A549 (cell line): Measurements from ENCODE around the gene ETV7. TPM values are rescaled to one million over a fixed set of nuclear protein-coding genes. Genes with fewer than 3 reads are reported as not detected.

ENCODE experiments used
- ATAC-seq, 2 experiments: fragments of 200-7000 bp in 1 of 2; fragments of >200 bp in 1 of 2; cut with Nextera tagmentation in 1 of 2; cut with Tn5 transposase in 1 of 2; 3 replicates each; pipeline versions ENCODE4 v1.8.0 to v1.9.1; 2018 to 2020; ENCODE audit warnings: mild to moderate bottlenecking in 1 of 2, moderate library complexity in 1 of 2
- CTCF ChIA-PET: fragments of 300-600 bp; sonication (Branson Sonifier 250); formaldehyde crosslinking; extraction: SDS; loops from one replicate; lab custom pipeline; 2021; ENCODE audit warnings: antibody characterized with exemption, inconsistent platforms; lab: Yijun Ruan, JAX
- POLR2A ChIA-PET: fragments of 350-600 bp; formaldehyde crosslinking; extraction: SDS; loops from one replicate; lab custom pipeline; 2021; ENCODE audit warnings: antibody characterized with exemption, inconsistent platforms; lab: Yijun Ruan, JAX
- DNase-seq, 2 experiments: peaks; one replicate each; pipeline versions ENCODE4 v3.0.0 to v3.0.0-alpha.2; 2011 to 2016; ENCODE audit warnings: low read depth in 1 of 2, low spot score in 1 of 2
- FAIRE-seq: peaks from 2 replicates; lab custom pipeline; 2011; peaks lifted over from hg19 to GRCh38; lab: Jason Lieb, UNC
- H3K27ac ChIP-seq, 2 experiments: fragments of >200 bp; sonication (Bioruptor Twin); formaldehyde crosslinking; 3 replicates each; pipeline ENCODE4 v1.5.1; 2016 to 2017
- H3K4me1 ChIP-seq: fragments of >200 bp; sonication (Bioruptor Twin); formaldehyde crosslinking; 3 replicates; pipeline ENCODE4 v1.6.1; 2016
- H3K4me2 ChIP-seq: fragments of >200 bp; sonication (Bioruptor Twin); formaldehyde crosslinking; 3 replicates; pipeline ENCODE4 v1.6.1; 2016
- H3K4me3 ChIP-seq: fragments of >200 bp; sonication (Bioruptor Twin); formaldehyde crosslinking; 3 replicates; pipeline ENCODE4 v1.5.1; 2016
- H3K9me3 ChIP-seq: fragments of >200 bp; sonication (Bioruptor Twin); formaldehyde crosslinking; 3 replicates; pipeline ENCODE4 v1.6.1; 2016
- BHLHE40 ChIP-seq: IDR thresholded peaks from 2 replicates; pipeline ENCODE4 v1.6.1; 2012; ENCODE audit warnings: low read depth, low read length, inconsistent platforms
- CHD2 ChIP-seq: fragments of 150-350 bp; IDR thresholded peaks from 2 replicates; pipeline ENCODE4 v1.6.1; 2014; ENCODE audit warnings: low read length; ENCODE audit not compliant: partially characterized antibody
- FOSL2 ChIP-seq, 2 experiments: fragments of 450-650 bp in 1 of 2; fragments of >200 bp in 1 of 2; sonication (Bioruptor Twin) in 1 of 2; formaldehyde crosslinking; IDR thresholded peaks; 2 replicates each; pipeline versions ENCODE4 v1.5.0 to v1.6.1; 2016 to 2020; ENCODE audit warnings: mild to moderate bottlenecking in 1 of 2, moderate library complexity in 1 of 2
- HEYL ChIP-seq: fragments of 250-450 bp; sonication (Bioruptor Pico); IDR thresholded peaks from 2 replicates; pipeline ENCODE4 v1.8.0; 2021; ENCODE audit warnings: mild to moderate bottlenecking, moderate library complexity
- HOXA7 ChIP-seq: fragments of 250-450 bp; sonication (Bioruptor Pico); IDR thresholded peaks from 2 replicates; pipeline ENCODE4 v1.5.0; 2020; ENCODE audit warnings: mild to moderate bottlenecking, moderate library complexity
- JUNB ChIP-seq: fragments of >200 bp; sonication (Bioruptor Twin); formaldehyde crosslinking; IDR thresholded peaks from 2 replicates; pipeline ENCODE4 v1.6.1; 2016
- KDM5A ChIP-seq: fragments of 200-600 bp; sonication (generic); IDR thresholded peaks from 2 replicates; pipeline ENCODE4 v1.6.1; 2016; ENCODE audit warnings: antibody characterized with exemption, mild to moderate bottlenecking
- MAFK ChIP-seq: fragments of 450-650 bp; IDR thresholded peaks from 2 replicates; pipeline ENCODE4 v1.6.1; 2014; ENCODE audit not compliant: partially characterized antibody
- NR3C1 ChIP-seq: fragments of >200 bp; sonication (Bioruptor Twin); formaldehyde crosslinking; IDR thresholded peaks from 3 replicates; pipeline ENCODE4 v1.6.1; 2017
- PHF8 ChIP-seq: fragments of 200-600 bp; sonication (generic); IDR thresholded peaks from 2 replicates; pipeline ENCODE4 v1.6.1; 2016; ENCODE audit warnings: low read depth, mild to moderate bottlenecking, antibody characterized with exemption, moderate library complexity, borderline replicate concordance
- POLR2A ChIP-seq: IDR thresholded peaks from 2 replicates; pipeline ENCODE4 v1.6.1; 2012; ENCODE audit warnings: mild to moderate bottlenecking, low read length
- RARB ChIP-seq: fragments of 250-450 bp; sonication (Bioruptor Pico); IDR thresholded peaks from 2 replicates; pipeline ENCODE4 v1.8.0; 2021; ENCODE audit warnings: mild to moderate bottlenecking, moderate library complexity
- RNF2 ChIP-seq: fragments of 200-600 bp; sonication (generic); IDR thresholded peaks from 2 replicates; pipeline ENCODE4 v1.6.1; 2016; ENCODE audit warnings: low read depth, mild to moderate bottlenecking, antibody characterized with exemption, moderate library complexity, borderline replicate concordance
- TP53 ChIP-seq: fragments of 250-450 bp; sonication (Bioruptor Pico); IDR thresholded peaks from 2 replicates; pipeline ENCODE4 v1.5.0; 2021; ENCODE audit warnings: mild to moderate bottlenecking, moderate library complexity
- ZFP36 ChIP-seq: fragments of 450-650 bp; IDR thresholded peaks from 2 replicates; pipeline ENCODE4 v1.6.1; 2014; ENCODE audit warnings: borderline replicate concordance; ENCODE audit not compliant: partially characterized antibody
- WGBS: methylation state at CpG from one replicate; pipeline ENCODE4 v1.1.6; 2017; ENCODE audit errors: missing lambda C conversion rate; 5-methylcytosine and 5-hydroxymethylcytosine counted together
- polyA plus RNA-seq, 4 experiments: library from polyadenylated mRNA; depleted of rRNA in 3 of 4; stranded (reverse); fragments of >200 nt; fragmentation: RNase III in 1 of 4; extraction: RNeasy Plus Mini Kit Qiagen cat#74134 plus additional on column Dnase treatment in 1 of 4; gene quantifications; 2 replicates in 3 of 4; 3 replicates in 1 of 4; pipeline ENCODE4 v1.2.3, GENCODE V29; 2011 to 2017
- TF ChIP-seq, protein P1 (sequence below): fragments of 250-450 bp; sonication (Bioruptor Pico); IDR thresholded peaks from 2 replicates; pipeline ENCODE4 v1.5.0; 2020; ENCODE audit warnings: low read depth, mild to moderate bottlenecking, moderate library complexity
- TF ChIP-seq, protein P2 (sequence below): fragments of 200-600 bp; sonication (generic); IDR thresholded peaks from 2 replicates; pipeline ENCODE4 v1.6.1; 2016; ENCODE audit warnings: antibody characterized with exemption, mild to moderate bottlenecking, moderate library complexity
- TF ChIP-seq, protein P3 (sequence below): IDR thresholded peaks from 2 replicates; pipeline ENCODE4 v1.6.1; 2012
- TF ChIP-seq, protein P4 (sequence below): fragments of >200 bp; sonication (Bioruptor Twin); formaldehyde crosslinking; IDR thresholded peaks from 3 replicates; pipeline ENCODE4 v1.5.1; 2016
- TF ChIP-seq, protein P5 (sequence below): fragments of >200 bp; sonication (Bioruptor Twin); formaldehyde crosslinking; IDR thresholded peaks from 3 replicates; pipeline ENCODE4 v1.6.1; 2016
- TF ChIP-seq, protein P6 (sequence below): IDR thresholded peaks from 2 replicates; pipeline ENCODE4 v1.6.1; 2012

ETV7 gene
- polyA plus RNA-seq, 2 of the 4 experiments (the other 2 are of a cell fraction) = 0.05 TPM; not detected in 1

DNA sequence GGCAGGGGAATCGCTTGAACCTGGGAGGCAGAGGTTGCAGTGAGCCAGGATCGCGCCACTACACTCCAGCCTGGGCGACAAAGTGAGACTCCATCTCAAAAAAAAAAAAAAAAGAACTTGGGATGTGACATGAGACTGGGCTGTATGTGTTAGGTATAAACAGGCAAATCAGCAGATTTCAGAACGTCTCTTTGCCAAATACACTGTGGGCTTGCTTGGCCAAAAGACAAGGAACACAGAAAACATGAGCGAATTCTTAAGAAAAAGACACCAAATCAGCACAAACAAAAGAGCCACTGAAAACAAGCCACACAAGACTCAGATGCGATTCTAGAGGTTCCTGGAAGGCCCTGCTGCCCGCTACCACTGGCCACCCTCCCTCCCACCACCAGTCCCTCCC, 12.5 kb downstream of the ETV7 start:
- WGBS = 68% methylated on average over 8 of the region's 8 CpGs
- FAIRE-seq (no peak), DNase-seq (no peak), ATAC-seq (no peak)
- Histone ChIP-seq H3K4me3 (no peak overlapping the region), H3K4me1 (no peaks in the 10 kb centered on the region), H3K4me2 (no peak overlapping the region), H3K27ac (no peak overlapping the region), H3K9me3 (no peaks in the 10 kb centered on the region)
- TF ChIP-seq PHF8 (no peak), KDM5A (no peak), HOXA7 (CRISPR knock-in tag) (no peak), MAFK (no peak)
- TF ChIP-seq, protein P1, sequence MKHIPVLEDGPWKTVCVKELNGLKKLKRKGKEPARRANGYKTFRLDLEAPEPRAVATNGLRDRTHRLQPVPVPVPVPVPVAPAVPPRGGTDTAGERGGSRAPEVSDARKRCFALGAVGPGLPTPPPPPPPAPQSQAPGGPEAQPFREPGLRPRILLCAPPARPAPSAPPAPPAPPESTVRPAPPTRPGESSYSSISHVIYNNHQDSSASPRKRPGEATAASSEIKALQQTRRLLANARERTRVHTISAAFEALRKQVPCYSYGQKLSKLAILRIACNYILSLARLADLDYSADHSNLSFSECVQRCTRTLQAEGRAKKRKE = no peak
- CTCF ChIA-PET = no interaction called here
- POLR2A ChIA-PET = no interaction called here

DNA sequence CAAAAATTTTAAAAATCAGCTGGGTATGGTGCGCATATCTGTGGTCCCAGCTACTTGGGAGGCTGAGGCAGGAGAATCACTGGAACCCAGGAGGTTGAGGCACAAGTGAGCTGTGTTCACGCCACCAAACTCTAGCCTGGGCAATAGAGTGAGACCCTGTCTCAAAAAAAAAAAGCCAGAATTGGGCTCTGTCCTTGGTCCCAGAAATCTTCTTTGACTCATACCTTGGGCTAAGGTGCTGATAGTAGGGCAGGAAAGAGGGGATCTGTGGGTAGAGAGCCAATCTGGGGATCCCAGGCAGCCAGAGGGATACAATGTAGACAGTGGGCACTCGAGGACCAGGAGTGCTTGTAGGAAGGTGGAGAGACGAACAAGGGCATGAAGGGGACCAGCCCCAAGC, 13.3 kb downstream of the ETV7 start:
- DNase-seq (no peak), ATAC-seq (no peak), FAIRE-seq (no peak)
- Histone ChIP-seq H3K4me2 (no peak overlapping the region), H3K4me3 (no peak overlapping the region), H3K9me3 (no peaks in the 10 kb centered on the region), H3K27ac (no peak overlapping the region), H3K4me1 (no peaks in the 10 kb centered on the region)
- TF ChIP-seq TP53 (CRISPR knock-in tag) (no peak), RNF2 (no peak), NR3C1 (no peak), POLR2A (no peak), HEYL (CRISPR knock-in tag) (no peak), CHD2 (no peak)
- TF ChIP-seq, protein P2, sequence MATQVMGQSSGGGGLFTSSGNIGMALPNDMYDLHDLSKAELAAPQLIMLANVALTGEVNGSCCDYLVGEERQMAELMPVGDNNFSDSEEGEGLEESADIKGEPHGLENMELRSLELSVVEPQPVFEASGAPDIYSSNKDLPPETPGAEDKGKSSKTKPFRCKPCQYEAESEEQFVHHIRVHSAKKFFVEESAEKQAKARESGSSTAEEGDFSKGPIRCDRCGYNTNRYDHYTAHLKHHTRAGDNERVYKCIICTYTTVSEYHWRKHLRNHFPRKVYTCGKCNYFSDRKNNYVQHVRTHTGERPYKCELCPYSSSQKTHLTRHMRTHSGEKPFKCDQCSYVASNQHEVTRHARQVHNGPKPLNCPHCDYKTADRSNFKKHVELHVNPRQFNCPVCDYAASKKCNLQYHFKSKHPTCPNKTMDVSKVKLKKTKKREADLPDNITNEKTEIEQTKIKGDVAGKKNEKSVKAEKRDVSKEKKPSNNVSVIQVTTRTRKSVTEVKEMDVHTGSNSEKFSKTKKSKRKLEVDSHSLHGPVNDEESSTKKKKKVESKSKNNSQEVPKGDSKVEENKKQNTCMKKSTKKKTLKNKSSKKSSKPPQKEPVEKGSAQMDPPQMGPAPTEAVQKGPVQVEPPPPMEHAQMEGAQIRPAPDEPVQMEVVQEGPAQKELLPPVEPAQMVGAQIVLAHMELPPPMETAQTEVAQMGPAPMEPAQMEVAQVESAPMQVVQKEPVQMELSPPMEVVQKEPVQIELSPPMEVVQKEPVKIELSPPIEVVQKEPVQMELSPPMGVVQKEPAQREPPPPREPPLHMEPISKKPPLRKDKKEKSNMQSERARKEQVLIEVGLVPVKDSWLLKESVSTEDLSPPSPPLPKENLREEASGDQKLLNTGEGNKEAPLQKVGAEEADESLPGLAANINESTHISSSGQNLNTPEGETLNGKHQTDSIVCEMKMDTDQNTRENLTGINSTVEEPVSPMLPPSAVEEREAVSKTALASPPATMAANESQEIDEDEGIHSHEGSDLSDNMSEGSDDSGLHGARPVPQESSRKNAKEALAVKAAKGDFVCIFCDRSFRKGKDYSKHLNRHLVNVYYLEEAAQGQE = no peak
- TF ChIP-seq, protein P3, sequence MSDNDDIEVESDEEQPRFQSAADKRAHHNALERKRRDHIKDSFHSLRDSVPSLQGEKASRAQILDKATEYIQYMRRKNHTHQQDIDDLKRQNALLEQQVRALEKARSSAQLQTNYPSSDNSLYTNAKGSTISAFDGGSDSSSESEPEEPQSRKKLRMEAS = no peak
- TF ChIP-seq, protein P4, sequence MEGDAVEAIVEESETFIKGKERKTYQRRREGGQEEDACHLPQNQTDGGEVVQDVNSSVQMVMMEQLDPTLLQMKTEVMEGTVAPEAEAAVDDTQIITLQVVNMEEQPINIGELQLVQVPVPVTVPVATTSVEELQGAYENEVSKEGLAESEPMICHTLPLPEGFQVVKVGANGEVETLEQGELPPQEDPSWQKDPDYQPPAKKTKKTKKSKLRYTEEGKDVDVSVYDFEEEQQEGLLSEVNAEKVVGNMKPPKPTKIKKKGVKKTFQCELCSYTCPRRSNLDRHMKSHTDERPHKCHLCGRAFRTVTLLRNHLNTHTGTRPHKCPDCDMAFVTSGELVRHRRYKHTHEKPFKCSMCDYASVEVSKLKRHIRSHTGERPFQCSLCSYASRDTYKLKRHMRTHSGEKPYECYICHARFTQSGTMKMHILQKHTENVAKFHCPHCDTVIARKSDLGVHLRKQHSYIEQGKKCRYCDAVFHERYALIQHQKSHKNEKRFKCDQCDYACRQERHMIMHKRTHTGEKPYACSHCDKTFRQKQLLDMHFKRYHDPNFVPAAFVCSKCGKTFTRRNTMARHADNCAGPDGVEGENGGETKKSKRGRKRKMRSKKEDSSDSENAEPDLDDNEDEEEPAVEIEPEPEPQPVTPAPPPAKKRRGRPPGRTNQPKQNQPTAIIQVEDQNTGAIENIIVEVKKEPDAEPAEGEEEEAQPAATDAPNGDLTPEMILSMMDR = no peak
- POLR2A ChIA-PET = no interaction called here
- CTCF ChIA-PET = interaction anchor here (0.6 kb wide), 1 partner anchor 83 kb away, joined by 3 read pairs; no protein-coding TSS in a partner anchor
- 50% methylated on average over 4 of the region's 4 CpGs for WGBS

DNA sequence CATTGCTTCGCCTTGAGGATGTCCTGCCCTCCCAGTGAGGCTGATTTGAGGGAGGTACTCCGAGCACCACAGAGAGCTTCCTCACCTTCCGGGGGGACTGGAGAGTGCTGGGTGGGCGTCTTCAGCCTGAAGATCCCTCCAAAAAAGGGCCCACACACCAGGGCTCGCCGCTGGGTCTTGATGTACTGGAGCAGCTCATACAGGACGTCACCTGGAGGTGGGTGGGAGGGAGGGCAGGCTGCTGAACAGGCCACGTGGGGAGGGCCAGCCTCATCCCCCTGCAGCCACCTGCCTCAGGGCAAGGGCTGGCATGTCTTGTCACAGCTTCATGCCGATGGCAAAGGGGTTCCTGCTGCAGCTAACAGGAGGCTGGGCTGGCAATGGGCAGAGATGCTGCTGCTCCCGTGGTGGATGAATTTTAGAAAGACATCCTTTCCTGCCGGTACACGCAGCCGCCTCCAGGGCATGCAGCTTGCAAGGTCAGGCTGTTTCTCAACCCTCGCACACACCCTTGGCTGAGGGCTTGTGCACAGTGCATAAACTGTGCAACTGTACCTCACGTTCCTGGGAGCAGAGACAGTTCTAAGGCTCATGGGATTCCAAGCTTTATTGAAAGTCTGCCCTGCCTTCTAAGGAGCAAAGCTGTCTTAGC, 14.0 kb downstream of the ETV7 start:
- ATAC-seq = peak; percentile 33 to 62; a peak in 3 of 6 replicates
- ChIA-PET CTCF (interaction anchor here (0.8 kb wide), 1 partner anchor 32 kb away, joined by 3 read pairs; no protein-coding TSS in a partner anchor), POLR2A (no interaction called here)
- Histone ChIP-seq H3K9me3 (no peaks in the 10 kb centered on the region), H3K27ac (no peak overlapping the region), H3K4me3 (no peak overlapping the region), H3K4me1 (no peaks in the 10 kb centered on the region), H3K4me2 (no peak overlapping the region)
- TF ChIP-seq, protein P5, sequence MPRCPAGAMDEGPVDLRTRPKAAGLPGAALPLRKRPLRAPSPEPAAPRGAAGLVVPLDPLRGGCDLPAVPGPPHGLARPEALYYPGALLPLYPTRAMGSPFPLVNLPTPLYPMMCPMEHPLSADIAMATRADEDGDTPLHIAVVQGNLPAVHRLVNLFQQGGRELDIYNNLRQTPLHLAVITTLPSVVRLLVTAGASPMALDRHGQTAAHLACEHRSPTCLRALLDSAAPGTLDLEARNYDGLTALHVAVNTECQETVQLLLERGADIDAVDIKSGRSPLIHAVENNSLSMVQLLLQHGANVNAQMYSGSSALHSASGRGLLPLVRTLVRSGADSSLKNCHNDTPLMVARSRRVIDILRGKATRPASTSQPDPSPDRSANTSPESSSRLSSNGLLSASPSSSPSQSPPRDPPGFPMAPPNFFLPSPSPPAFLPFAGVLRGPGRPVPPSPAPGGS = no peak
- TF ChIP-seq FOSL2 (IDR thresholded peaks at IDR 0.05) = no peak
- TF ChIP-seq FOSL2 (CRISPR knock-in tag; IDR thresholded peaks at IDR 0.05) = no peak
- no peak for TF ChIP-seq ZFP36
- TF ChIP-seq MAFK = no peak
- TF ChIP-seq HEYL (CRISPR knock-in tag) = no peak
- TF ChIP-seq, protein P6, sequence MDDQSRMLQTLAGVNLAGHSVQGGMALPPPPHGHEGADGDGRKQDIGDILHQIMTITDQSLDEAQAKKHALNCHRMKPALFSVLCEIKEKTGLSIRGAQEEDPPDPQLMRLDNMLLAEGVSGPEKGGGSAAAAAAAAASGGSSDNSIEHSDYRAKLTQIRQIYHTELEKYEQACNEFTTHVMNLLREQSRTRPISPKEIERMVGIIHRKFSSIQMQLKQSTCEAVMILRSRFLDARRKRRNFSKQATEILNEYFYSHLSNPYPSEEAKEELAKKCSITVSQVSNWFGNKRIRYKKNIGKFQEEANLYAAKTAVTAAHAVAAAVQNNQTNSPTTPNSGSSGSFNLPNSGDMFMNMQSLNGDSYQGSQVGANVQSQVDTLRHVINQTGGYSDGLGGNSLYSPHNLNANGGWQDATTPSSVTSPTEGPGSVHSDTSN = no peak
- no peak for TF ChIP-seq BHLHE40
- TF ChIP-seq RARB (CRISPR knock-in tag) = no peak
- TF ChIP-seq JUNB = no peak
- DNase-seq = no peak
- WGBS = 34% methylated on average over 7 of the region's 15 CpGs
- FAIRE-seq = no peak
